K562 (cell line): Measurements from ENCODE around the gene GMEB2. TPM values are rescaled to one million over a fixed set of nuclear protein-coding genes. Genes with fewer than 3 reads are reported as not detected.

ENCODE experiments used
- ATF4 ChIP-seq: fragments of 450-650 bp; formaldehyde crosslinking; IDR thresholded peaks from 2 replicates; pipeline ENCODE4 v1.4.0; 2022; ENCODE audit warnings: mild to moderate bottlenecking, moderate library complexity
- CSDE1 ChIP-seq, 2 experiments: fragments of 450-650 bp; IDR thresholded peaks; 2 replicates each; pipeline ENCODE4 v1.6.1; 2016; ENCODE audit warnings: mild to moderate bottlenecking in 1 of 2
- DDX20 ChIP-seq: fragments of 450-650 bp; IDR thresholded peaks from 2 replicates; pipeline ENCODE4 v1.6.1; 2016; ENCODE audit warnings: missing genetic modification characterization, low read depth, mild to moderate bottlenecking, missing compliant biosample characterization, moderate library complexity
- DPF2 ChIP-seq: fragments of 450-650 bp; IDR thresholded peaks from 2 replicates; pipeline ENCODE4 v1.6.1; 2016
- HDAC2 ChIP-seq: fragments of 450-650 bp; IDR thresholded peaks from 2 replicates; pipeline ENCODE4 v1.6.1; 2016; ENCODE audit warnings: mild to moderate bottlenecking
- HNRNPH1 ChIP-seq: fragments of 200-400 bp; formaldehyde crosslinking; optimal IDR thresholded peaks from 2 replicates; pipeline ENCODE3; 2017; ENCODE audit warnings: low read depth, mild to moderate bottlenecking, low read length, moderate library complexity
- HOMEZ ChIP-seq: fragments of 250-450 bp; sonication (Bioruptor Pico); IDR thresholded peaks from 2 replicates; pipeline ENCODE4 v1.4.0; 2020; ENCODE audit warnings: mild to moderate bottlenecking, moderate library complexity
- MAFG ChIP-seq: fragments of 450-650 bp; conservative IDR thresholded peaks from 2 replicates; pipeline ENCODE4 v1.6.1; 2016; ENCODE audit warnings: missing genetic modification characterization, missing compliant biosample characterization
- NCOA2 ChIP-seq, 2 experiments: fragments of 450-650 bp; IDR thresholded peaks; 2 replicates each; pipeline ENCODE4 v1.6.1; 2018; ENCODE audit warnings: mild to moderate bottlenecking in 2 of 2, moderate library complexity in 1 of 2; ENCODE audit not compliant: partially characterized antibody in 2 of 2
- RAD21 ChIP-seq, 2 experiments: fragments of 250-450 bp in 1 of 2; fragments of 450-650 bp in 1 of 2; sonication (Bioruptor Pico) in 1 of 2; formaldehyde crosslinking in 1 of 2; IDR thresholded peaks in 1 of 2; conservative IDR thresholded peaks in 1 of 2; 2 replicates each; pipeline versions ENCODE4 v1.4.0 to v1.8.0; 2020 to 2022; ENCODE audit warnings: mild to moderate bottlenecking in 2 of 2, moderate library complexity in 1 of 2
- STAT6 ChIP-seq: sonication (generic); formaldehyde crosslinking; IDR thresholded peaks from 2 replicates; pipeline ENCODE4 v1.8.1; 2023; ENCODE audit warnings: mild to moderate bottlenecking, missing genetic modification reagents
- XRCC5 ChIP-seq: fragments of 200-400 bp; formaldehyde crosslinking; IDR thresholded peaks from 2 replicates; pipeline ENCODE4 v1.6.1; 2017; ENCODE audit warnings: low read depth, mild to moderate bottlenecking, low read length
- ZHX1 ChIP-seq: fragments of 150-350 bp; conservative IDR thresholded peaks from 2 replicates; pipeline ENCODE4 v1.6.1; 2014; ENCODE audit warnings: low read length
- ZNF253 ChIP-seq: fragments of 250-450 bp; sonication (Bioruptor Pico); conservative IDR thresholded peaks from 2 replicates; pipeline ENCODE4 v1.6.1; 2021; ENCODE audit warnings: mild to moderate bottlenecking
- ZNF324 ChIP-seq: fragments of 250-450 bp; sonication (Bioruptor Pico); IDR thresholded peaks from 2 replicates; pipeline ENCODE4 v1.4.0; 2020; ENCODE audit warnings: mild to moderate bottlenecking
- polyA plus RNA-seq, 8 experiments: library from polyadenylated mRNA; depleted of rRNA in 4 of 8; stranded (reverse) in 5 of 8; unstranded in 3 of 8; fragments of >200 nt; fragmentation: Nextera tagmentation in 2 of 8; fragmentation: Illumina TruSeq in 1 of 8; extraction: Ambion mirVana in 2 of 8; extraction: Trizol in 1 of 8; gene quantifications; 2 replicates each; pipeline versions ENCODE4 v1.2.1 to v1.2.3, GENCODE V29; 2011 to 2014; ENCODE audit warnings: inconsistent platforms in 1 of 8, missing spikeins in 1 of 8
- total RNA-seq, 7 experiments: library from RNA; depleted of rRNA in 6 of 7; stranded (reverse); fragments of >200 nt in 6 of 7; fragmentation: Illumina TruSeq in 2 of 7; extraction: Trizol in 2 of 7; gene quantifications; 2 replicates each; pipeline versions ENCODE4 v1.2.1 to v1.2.3, GENCODE V29; 2011 to 2021; ENCODE audit warnings: low replicate concordance in 1 of 7
- TF ChIP-seq, protein P1 (sequence below): fragments of 250-450 bp; sonication (Bioruptor Pico); IDR thresholded peaks from 2 replicates; pipeline ENCODE4 v1.8.0; 2022; ENCODE audit warnings: moderate library complexity, mild to moderate bottlenecking, inconsistent platforms
- TF ChIP-seq, protein P2 (sequence below): fragments of 250-450 bp; sonication (Bioruptor Pico); IDR thresholded peaks from 2 replicates; pipeline ENCODE4 v1.4.0; 2020; ENCODE audit warnings: mild to moderate bottlenecking

The GMEB2 gene
- total and polyA plus RNA-seq, 9 of the 15 experiments (the other 6 are each of a cell fraction or from before 2014, with no cell fraction given), result 0.03 to 13.9 (median 6.3) TPM

- no peak for TF ChIP-seq STAT6 (CRISPR knock-in tag)
- no peak for TF ChIP-seq HOMEZ
- no peak for TF ChIP-seq ZNF324 (CRISPR knock-in tag)
- no peak for TF ChIP-seq ATF4 (CRISPR knock-in tag)
- TF ChIP-seq HNRNPH1, result no peak
- no peak for TF ChIP-seq NCOA2 (IDR thresholded peaks at IDR 0.05; ENCODE audit: partially characterized antibody in 2 of 2)
- TF ChIP-seq HDAC2, result 0 out of 2 replicates have a peak, but pooled peaks have one; percentile 47
- TF ChIP-seq XRCC5, result peak; percentile 63; the same call in 1 of the 2 replicates
- no peak for TF ChIP-seq ZNF253
- TF ChIP-seq CSDE1 (IDR thresholded peaks at IDR 0.05), result no peak
- peak; percentile 88 for TF ChIP-seq DPF2
- no peak for TF ChIP-seq DDX20 (tag)
- no peak for TF ChIP-seq MAFG (tag)
- TF ChIP-seq ZHX1, result no peak
- TF ChIP-seq, protein P1, sequence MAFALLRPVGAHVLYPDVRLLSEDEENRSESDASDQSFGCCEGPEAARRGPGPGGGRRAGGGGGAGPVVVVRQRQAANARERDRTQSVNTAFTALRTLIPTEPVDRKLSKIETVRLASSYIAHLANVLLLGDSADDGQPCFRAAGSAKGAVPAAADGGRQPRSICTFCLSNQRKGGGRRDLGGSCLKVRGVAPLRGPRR (CRISPR knock-in tag), result no peak
- TF ChIP-seq, protein P2, sequence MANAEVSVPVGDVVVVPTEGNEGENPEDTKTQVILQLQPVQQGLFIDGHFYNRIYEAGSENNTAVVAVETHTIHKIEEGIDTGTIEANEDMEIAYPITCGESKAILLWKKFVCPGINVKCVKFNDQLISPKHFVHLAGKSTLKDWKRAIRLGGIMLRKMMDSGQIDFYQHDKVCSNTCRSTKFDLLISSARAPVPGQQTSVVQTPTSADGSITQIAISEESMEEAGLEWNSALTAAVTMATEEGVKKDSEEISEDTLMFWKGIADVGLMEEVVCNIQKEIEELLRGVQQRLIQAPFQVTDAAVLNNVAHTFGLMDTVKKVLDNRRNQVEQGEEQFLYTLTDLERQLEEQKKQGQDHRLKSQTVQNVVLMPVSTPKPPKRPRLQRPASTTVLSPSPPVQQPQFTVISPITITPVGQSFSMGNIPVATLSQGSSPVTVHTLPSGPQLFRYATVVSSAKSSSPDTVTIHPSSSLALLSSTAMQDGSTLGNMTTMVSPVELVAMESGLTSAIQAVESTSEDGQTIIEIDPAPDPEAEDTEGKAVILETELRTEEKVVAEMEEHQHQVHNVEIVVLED (CRISPR knock-in tag), result no peak
- no peak for TF ChIP-seq RAD21 (CRISPR knock-in tag; conservative IDR thresholded peaks at IDR 0.05 in 1 of 2, IDR thresholded peaks at IDR 0.05 in 1 of 2)
These were observed 74.2 kb downstream of the GMEB2 start (continued) for GRCh38 chr20:63552481-63553249.
